GM21717 (cell line): ENCODE results near the gene PGM5.

Source experiments
- ATAC-seq: cut with Tn5 transposase; IDR thresholded peaks from one replicate; pipeline ENCODE4 v1.9.1; 2021; ENCODE audit warnings: mild to moderate bottlenecking, moderate library complexity; ENCODE audit not compliant: unreplicated experiment

Gene PGM5

GRCh38 chr9:68532131-68532530, 175.7 kb downstream of the PGM5 start:
- no peak for ATAC-seq

- no peak for ATAC-seq
Measured at GRCh38 chr9:68533678-68534077, 177.3 kb downstream of the PGM5 start.

- ATAC-seq: no peak
Measured at GRCh38 chr9:68536876-68537615, 180.6 kb downstream of the PGM5 start.

GRCh38 chr9:68537616-68537880, 181.1 kb downstream of the PGM5 start:
- no peak for ATAC-seq

- no peak for ATAC-seq
Measured at GRCh38 chr9:68538200-68538599, 181.8 kb downstream of the PGM5 start.

GRCh38 chr9:68540712-68541535, 184.5 kb downstream of the PGM5 start, which contains the start of gene TMEM252:
Gene TMEM252, minus strand, starts transcription at chr9:68540883. Its CDS starts 69 bp downstream, at chr9:68540814.
- no peak for ATAC-seq

- no peak for ATAC-seq
Measured at GRCh38 chr9:68541568-68541967, 185.2 kb downstream of the PGM5 start.

GRCh38 chr9:68545033-68545705, 188.8 kb downstream of the PGM5 start:
- ATAC-seq: peak; percentile 59

- peak; percentile 78 for ATAC-seq
Measured at GRCh38 chr9:68546596-68547390, 190.4 kb downstream of the PGM5 start.

- ATAC-seq: no peak
Measured at GRCh38 chr9:68547417-68547816, 191.0 kb downstream of the PGM5 start.

GRCh38 chr9:68548241-68548640, 191.8 kb downstream of the PGM5 start:
- no peak for ATAC-seq

- no peak for ATAC-seq
Measured at GRCh38 chr9:68551191-68551590, 194.8 kb downstream of the PGM5 start.

- no peak for ATAC-seq
Measured at GRCh38 chr9:68552700-68553476, 196.5 kb downstream of the PGM5 start.

GRCh38 chr9:68555437-68556150, 199.2 kb downstream of the PGM5 start:
- ATAC-seq: no peak

- ATAC-seq: no peak
Measured at GRCh38 chr9:68558545-68558944, 202.1 kb downstream of the PGM5 start.

- ATAC-seq: peak; percentile 62
Measured at GRCh38 chr9:68560071-68560844, 203.8 kb downstream of the PGM5 start.

- ATAC-seq: no peak
Measured at GRCh38 chr9:68562461-68562860, 206.1 kb downstream of the PGM5 start.

GRCh38 chr9:68567565-68567964, 211.2 kb downstream of the PGM5 start:
- no peak for ATAC-seq

GRCh38 chr9:68574150-68574549, 217.7 kb downstream of the PGM5 start:
- no peak for ATAC-seq
